ENCODE data around the gene MYH6.

- TF ChIP-seq CTCF (IDR thresholded peaks at IDR 0.05) (no peak), POLR2A (IDR thresholded peaks at IDR 0.05) (no peak)
Observed at GRCh38 chr14:23445773-23446172, 37.7 kb upstream of the MYH6 start.

Data from body of pancreas (tissue), 4 donors.